Measurements from ENCODE around the gene ERBB4. TPM values are rescaled to one million over a fixed set of nuclear protein-coding genes. Genes with fewer than 3 reads are reported as not detected.

The ERBB4 gene
- total RNA-seq, 1 experiment from 2014 or later, result 0.04 TPM

- no peak overlapping the region for H2BK5ac ChIP-seq (ENCODE audit: insufficient read length, low read length)
- no peaks in the 10 kb centered on the region for H3K9me3 Mint-ChIP-seq
- no peaks in the 10 kb centered on the region for H3K27me3 ChIP-seq (ENCODE audit: insufficient read depth, low read length)
- H3K18ac ChIP-seq (ENCODE audit: insufficient read length, low read depth, low read length), result no peak overlapping the region
- H3K36me3 Mint-ChIP-seq (ENCODE audit: insufficient read depth in 1 of 3, low read depth in 3 of 3), result no peaks in the 10 kb centered on the region
- H3K27me3 Mint-ChIP-seq (ENCODE audit: low read depth), result peaks cover 1% of the 10 kb centered on the region; the same call in 1 of the 2 replicates
- no peaks in the 10 kb centered on the region for H3K23me2 ChIP-seq (ENCODE audit: insufficient read length, low read depth, low read length, poor library complexity, severe bottlenecking)
- H3K4me1 ChIP-seq (ENCODE audit: insufficient read depth, low read length), result peaks cover 3% of the 10 kb centered on the region
- no peak overlapping the region for H2BK15ac ChIP-seq (ENCODE audit: low read depth, low read length)
- no peaks in the 10 kb centered on the region for H3K9me3 ChIP-seq (ENCODE audit: control insufficient read depth, low read depth, low read length)
- no peak overlapping the region for H2BK20ac ChIP-seq (ENCODE audit: low read depth, low read length, poor library complexity, severe bottlenecking)
- no peak overlapping the region for H3K4me2 ChIP-seq (ENCODE audit: insufficient read depth, insufficient read length, low read length)
- H3T11ph ChIP-seq (ENCODE audit: low read length), result no peak overlapping the region
- peaks cover 14 to 17% of the 10 kb centered on the region in 2 experiments for H3K4me1 Mint-ChIP-seq
- TF ChIP-seq CTCF (conservative IDR thresholded peaks at IDR 0.05), result no peak
- no peak overlapping the region for H2AK5ac ChIP-seq (ENCODE audit: insufficient read length, low read length)
- no peak overlapping the region for H3K14ac ChIP-seq (ENCODE audit: insufficient read depth, low read length)
- H4K20me1 ChIP-seq (ENCODE audit: control insufficient read depth, insufficient read depth, insufficient read length), result no peaks in the 10 kb centered on the region
- no peak overlapping the region for H3K23ac ChIP-seq (ENCODE audit: insufficient read length, low read depth, low read length)
- no peak overlapping the region for H3K56ac ChIP-seq (ENCODE audit: insufficient read length, low read depth, low read length)
- H3K79me1 ChIP-seq (ENCODE audit: insufficient read depth, low read depth, low read length, poor library complexity, severe bottlenecking), result no peaks in the 10 kb centered on the region
- H4K91ac ChIP-seq (ENCODE audit: insufficient read length, low read depth, low read length), result no peak overlapping the region
- no peak overlapping the region for H3K27ac Mint-ChIP-seq
- WGBS (ENCODE audit: extremely low coverage, insufficient read length, low lambda C conversion rate), result no CpG with 5 or more reads among the region's 3 CpGs
- H4K5ac ChIP-seq (ENCODE audit: insufficient read length, low read depth, low read length), result no peak overlapping the region
- H2AFZ ChIP-seq (ENCODE audit: low read length), result no peak overlapping the region
- no peak overlapping the region for H3K27ac ChIP-seq (ENCODE audit: insufficient read length, low read depth, low read length)
- no peak overlapping the region for H4K8ac ChIP-seq (replicated peaks; ENCODE audit: insufficient read length, low read depth, low read length)
- H3K79me2 ChIP-seq (ENCODE audit: insufficient read depth, low read length), result no peaks in the 10 kb centered on the region
- no peak overlapping the region for H3K4ac ChIP-seq (ENCODE audit: low read depth, low read length)
- H2BK12ac ChIP-seq (ENCODE audit: insufficient read length, low read depth, low read length), result no peak overlapping the region
- no peak for DNase-seq
- no peak overlapping the region for H3K4me3 Mint-ChIP-seq
- H2BK120ac ChIP-seq (ENCODE audit: low read depth, low read length, poor library complexity, severe bottlenecking), result no peak overlapping the region
- H3K9ac ChIP-seq (ENCODE audit: extremely low read depth, insufficient read length, low read length), result no peak overlapping the region
These were observed 1044.1 kb downstream of the ERBB4 start for GRCh38 chr2:211494536-211494935.

Data from H9 (cell line).